Panc1 (cell line): ENCODE measurements around the gene PMF1.

Experiments used
- POLR2AphosphoS5 ChIP-seq: IDR thresholded peaks from 2 replicates; pipeline ENCODE4 v1.6.1; 2012; ENCODE audit warnings: mild to moderate bottlenecking, low read depth, low read length, moderate library complexity
- SIN3A ChIP-seq: IDR thresholded peaks from 2 replicates; pipeline ENCODE4 v1.6.1; 2012; ENCODE audit warnings: low read depth, mild to moderate bottlenecking, low read length, moderate library complexity, borderline replicate concordance; ENCODE audit not compliant: insufficient read depth
- TCF7L2 ChIP-seq: IDR thresholded peaks from 2 replicates; pipeline ENCODE4 v1.6.1; 2011; ENCODE audit warnings: mild to moderate bottlenecking, low read depth, low read length, inconsistent platforms
- TF ChIP-seq, protein P1 (sequence below): fragments of 450-650 bp; IDR thresholded peaks from 2 replicates; pipeline ENCODE4 v1.5.1; 2017; ENCODE audit warnings: mild to moderate bottlenecking
- TF ChIP-seq, protein P2 (sequence below), 2 experiments: IDR thresholded peaks; 2 replicates each; pipeline ENCODE4 v1.6.1; 2011 to 2012; ENCODE audit warnings: low read depth in 2 of 2, control low read depth in 1 of 2, low read length in 1 of 2, mild to moderate bottlenecking in 1 of 2, moderate library complexity in 1 of 2; ENCODE audit not compliant: insufficient read depth in 1 of 2

DNA sequence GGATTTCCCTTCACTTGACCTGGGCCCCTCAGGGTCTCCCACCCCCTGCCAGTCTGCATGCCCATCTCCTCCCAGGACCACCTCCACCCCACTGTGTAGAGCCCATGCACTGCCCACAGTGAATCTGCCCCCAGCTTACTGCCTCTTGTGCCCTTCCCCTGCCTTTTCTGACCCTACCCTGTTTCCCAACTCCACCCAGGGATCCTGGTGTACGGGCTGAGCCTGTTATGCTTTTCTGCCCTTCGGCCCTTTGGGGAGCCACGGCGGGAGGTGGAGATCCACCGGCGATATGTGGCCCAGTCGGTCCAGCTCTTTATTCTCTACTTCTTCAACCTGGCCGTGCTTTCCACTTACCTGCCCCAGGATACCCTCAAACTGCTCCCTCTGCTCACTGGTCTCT, 73.3 kb downstream of the PMF1 start:
- TF ChIP-seq, protein P1, sequence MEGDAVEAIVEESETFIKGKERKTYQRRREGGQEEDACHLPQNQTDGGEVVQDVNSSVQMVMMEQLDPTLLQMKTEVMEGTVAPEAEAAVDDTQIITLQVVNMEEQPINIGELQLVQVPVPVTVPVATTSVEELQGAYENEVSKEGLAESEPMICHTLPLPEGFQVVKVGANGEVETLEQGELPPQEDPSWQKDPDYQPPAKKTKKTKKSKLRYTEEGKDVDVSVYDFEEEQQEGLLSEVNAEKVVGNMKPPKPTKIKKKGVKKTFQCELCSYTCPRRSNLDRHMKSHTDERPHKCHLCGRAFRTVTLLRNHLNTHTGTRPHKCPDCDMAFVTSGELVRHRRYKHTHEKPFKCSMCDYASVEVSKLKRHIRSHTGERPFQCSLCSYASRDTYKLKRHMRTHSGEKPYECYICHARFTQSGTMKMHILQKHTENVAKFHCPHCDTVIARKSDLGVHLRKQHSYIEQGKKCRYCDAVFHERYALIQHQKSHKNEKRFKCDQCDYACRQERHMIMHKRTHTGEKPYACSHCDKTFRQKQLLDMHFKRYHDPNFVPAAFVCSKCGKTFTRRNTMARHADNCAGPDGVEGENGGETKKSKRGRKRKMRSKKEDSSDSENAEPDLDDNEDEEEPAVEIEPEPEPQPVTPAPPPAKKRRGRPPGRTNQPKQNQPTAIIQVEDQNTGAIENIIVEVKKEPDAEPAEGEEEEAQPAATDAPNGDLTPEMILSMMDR: no peak
- TF ChIP-seq, protein P2, sequence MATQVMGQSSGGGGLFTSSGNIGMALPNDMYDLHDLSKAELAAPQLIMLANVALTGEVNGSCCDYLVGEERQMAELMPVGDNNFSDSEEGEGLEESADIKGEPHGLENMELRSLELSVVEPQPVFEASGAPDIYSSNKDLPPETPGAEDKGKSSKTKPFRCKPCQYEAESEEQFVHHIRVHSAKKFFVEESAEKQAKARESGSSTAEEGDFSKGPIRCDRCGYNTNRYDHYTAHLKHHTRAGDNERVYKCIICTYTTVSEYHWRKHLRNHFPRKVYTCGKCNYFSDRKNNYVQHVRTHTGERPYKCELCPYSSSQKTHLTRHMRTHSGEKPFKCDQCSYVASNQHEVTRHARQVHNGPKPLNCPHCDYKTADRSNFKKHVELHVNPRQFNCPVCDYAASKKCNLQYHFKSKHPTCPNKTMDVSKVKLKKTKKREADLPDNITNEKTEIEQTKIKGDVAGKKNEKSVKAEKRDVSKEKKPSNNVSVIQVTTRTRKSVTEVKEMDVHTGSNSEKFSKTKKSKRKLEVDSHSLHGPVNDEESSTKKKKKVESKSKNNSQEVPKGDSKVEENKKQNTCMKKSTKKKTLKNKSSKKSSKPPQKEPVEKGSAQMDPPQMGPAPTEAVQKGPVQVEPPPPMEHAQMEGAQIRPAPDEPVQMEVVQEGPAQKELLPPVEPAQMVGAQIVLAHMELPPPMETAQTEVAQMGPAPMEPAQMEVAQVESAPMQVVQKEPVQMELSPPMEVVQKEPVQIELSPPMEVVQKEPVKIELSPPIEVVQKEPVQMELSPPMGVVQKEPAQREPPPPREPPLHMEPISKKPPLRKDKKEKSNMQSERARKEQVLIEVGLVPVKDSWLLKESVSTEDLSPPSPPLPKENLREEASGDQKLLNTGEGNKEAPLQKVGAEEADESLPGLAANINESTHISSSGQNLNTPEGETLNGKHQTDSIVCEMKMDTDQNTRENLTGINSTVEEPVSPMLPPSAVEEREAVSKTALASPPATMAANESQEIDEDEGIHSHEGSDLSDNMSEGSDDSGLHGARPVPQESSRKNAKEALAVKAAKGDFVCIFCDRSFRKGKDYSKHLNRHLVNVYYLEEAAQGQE (IDR thresholded peaks at IDR 0.05; ENCODE audit: insufficient read depth in 1 of 2, low read depth in 2 of 2, low read length in 1 of 2): no peak
- no peak for TF ChIP-seq SIN3A
- TF ChIP-seq POLR2AphosphoS5: no peak
- no peak for TF ChIP-seq TCF7L2
